Uterus (tissue), 4 donors: ENCODE data around the gene FILIP1L. TPM values are rescaled to one million over a fixed set of nuclear protein-coding genes. Genes with fewer than 3 reads are reported as not detected.

ENCODE experiments used
- DNase-seq, 2 donors: peaks; one replicate each; pipeline ENCODE4 v3.0.0-alpha.2; 2019 to 2020
- H3K27ac ChIP-seq, 2 donors: fragments of 200-600 bp; sonication (generic); 1 replicate in 1 of 2; 2 replicates in 1 of 2; pipeline ENCODE4 v1.5.1; 2016 to 2018
- H3K27me3 ChIP-seq, 2 donors: fragments of 200-600 bp; sonication (generic); one replicate each; pipeline ENCODE4 v1.5.1; 2018 to 2019; ENCODE audit warnings: control low read depth in 1 of 2
- H3K36me3 ChIP-seq, 2 donors: fragments of 200-600 bp; sonication (generic); one replicate each; pipeline ENCODE4 v1.5.1; 2019; ENCODE audit warnings: control low read depth in 1 of 2
- H3K4me1 ChIP-seq, 2 donors: fragments of 200-600 bp; sonication (generic); one replicate each; pipeline ENCODE4 v1.5.1; 2018 to 2019; ENCODE audit warnings: control low read depth in 1 of 2
- H3K4me3 ChIP-seq, 2 donors: fragments of 200-600 bp; sonication (generic); 1 replicate in 1 of 2; 2 replicates in 1 of 2; pipeline ENCODE4 v1.5.1; 2018 to 2019; ENCODE audit warnings: mild to moderate bottlenecking in 1 of 2
- H3K9me3 ChIP-seq, 2 donors: fragments of 200-600 bp; sonication (generic); one replicate each; pipeline ENCODE4 v1.5.1; 2019; ENCODE audit warnings: control low read depth in 1 of 2
- POLR2A ChIP-seq, 2 donors: fragments of 450-650 bp; IDR thresholded peaks; one replicate each; pipeline ENCODE4 v1.6.1; 2016; ENCODE audit warnings: antibody characterized with exemption in 2 of 2, mild to moderate bottlenecking in 1 of 2, moderate library complexity in 1 of 2
- intact Hi-C: fragments of 100-400 bp; cut with DNase I; formaldehyde crosslinking; loops from one replicate; pipeline ENCODE4 v1.15.1; 2023; ENCODE audit warnings: low total_unique reads
- total RNA-seq, 4 donors: library from RNA; depleted of rRNA in 3 of 4; stranded (reverse); fragments of >200 nt in 3 of 4; gene quantifications; one replicate each; pipeline versions ENCODE4 v1.1.0 to v1.2.4, GENCODE V29; 2014 to 2023
- TF ChIP-seq, protein P1 (sequence below), 4 experiments: fragments of 200-600 bp in 2 of 4; fragments of 450-650 bp in 2 of 4; sonication (generic) in 2 of 4; IDR thresholded peaks; one replicate each; pipeline ENCODE4 v1.5.1; 2016 to 2019; ENCODE audit warnings: antibody characterized with exemption in 4 of 4, mild to moderate bottlenecking in 2 of 4, moderate library complexity in 1 of 4
- donor health status: DM: yes; HTN: yes; CAD: no.

FILIP1L gene
- total RNA-seq, 4 donors from 2014 or later, result 48.5 to 99.1 (median 66.3) TPM

DNA sequence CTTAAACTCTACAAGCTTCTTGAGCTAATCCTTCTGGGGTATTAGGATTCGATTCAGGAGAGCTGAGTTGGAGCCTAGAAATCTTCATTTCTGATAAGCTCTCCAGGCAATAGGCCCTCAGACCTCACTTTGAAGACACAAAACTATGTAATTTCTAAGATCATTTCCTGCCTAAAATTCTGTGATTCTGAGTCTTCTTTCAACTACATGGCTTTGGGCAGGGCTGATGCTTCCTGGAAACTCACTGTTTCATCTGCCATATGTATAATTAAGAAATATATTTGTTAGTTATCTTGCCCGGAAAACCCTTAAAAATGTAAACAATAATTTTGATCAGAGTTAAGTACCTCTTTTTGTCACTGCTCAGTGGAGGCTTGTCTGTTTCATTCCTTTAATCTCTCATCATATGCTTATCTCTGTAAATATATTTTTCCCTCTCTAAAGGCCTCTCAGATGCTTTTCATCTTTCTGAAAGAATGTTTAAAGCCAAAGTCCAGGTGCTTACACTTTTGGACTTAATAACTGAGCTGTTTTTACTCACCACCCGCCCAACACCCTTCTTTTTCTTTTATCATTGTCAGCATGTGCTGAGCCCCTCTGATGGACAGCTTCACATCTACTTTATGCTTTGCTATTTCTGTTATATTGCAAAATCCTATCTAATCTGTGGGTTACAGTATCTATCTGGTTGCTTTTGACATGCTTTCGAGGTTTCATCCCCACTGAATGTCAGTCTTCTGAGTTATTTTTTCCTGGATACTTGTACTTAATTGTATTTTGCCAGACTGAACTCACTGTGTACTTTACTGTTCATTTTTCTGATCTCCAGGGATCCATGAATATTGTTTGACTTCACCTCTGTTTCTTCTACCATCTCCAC, 38.2 kb downstream of the FILIP1L start:
- Histone ChIP-seq H3K4me1 (no peaks in the 10 kb centered on the region), H3K36me3 (no peaks in the 10 kb centered on the region), H3K27me3 (no peaks in the 10 kb centered on the region), H3K4me3 (no peak overlapping the region), H3K27ac (peak overlapping the region; percentile 73 to 88), H3K9me3 (no peaks in the 10 kb centered on the region)
- no peak for DNase-seq
- intact Hi-C loops, result no loop called here
- TF ChIP-seq, protein P1, sequence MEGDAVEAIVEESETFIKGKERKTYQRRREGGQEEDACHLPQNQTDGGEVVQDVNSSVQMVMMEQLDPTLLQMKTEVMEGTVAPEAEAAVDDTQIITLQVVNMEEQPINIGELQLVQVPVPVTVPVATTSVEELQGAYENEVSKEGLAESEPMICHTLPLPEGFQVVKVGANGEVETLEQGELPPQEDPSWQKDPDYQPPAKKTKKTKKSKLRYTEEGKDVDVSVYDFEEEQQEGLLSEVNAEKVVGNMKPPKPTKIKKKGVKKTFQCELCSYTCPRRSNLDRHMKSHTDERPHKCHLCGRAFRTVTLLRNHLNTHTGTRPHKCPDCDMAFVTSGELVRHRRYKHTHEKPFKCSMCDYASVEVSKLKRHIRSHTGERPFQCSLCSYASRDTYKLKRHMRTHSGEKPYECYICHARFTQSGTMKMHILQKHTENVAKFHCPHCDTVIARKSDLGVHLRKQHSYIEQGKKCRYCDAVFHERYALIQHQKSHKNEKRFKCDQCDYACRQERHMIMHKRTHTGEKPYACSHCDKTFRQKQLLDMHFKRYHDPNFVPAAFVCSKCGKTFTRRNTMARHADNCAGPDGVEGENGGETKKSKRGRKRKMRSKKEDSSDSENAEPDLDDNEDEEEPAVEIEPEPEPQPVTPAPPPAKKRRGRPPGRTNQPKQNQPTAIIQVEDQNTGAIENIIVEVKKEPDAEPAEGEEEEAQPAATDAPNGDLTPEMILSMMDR (IDR thresholded peaks at IDR 0.05), result no peak
- TF ChIP-seq POLR2A (IDR thresholded peaks at IDR 0.05), result no peak

DNA sequence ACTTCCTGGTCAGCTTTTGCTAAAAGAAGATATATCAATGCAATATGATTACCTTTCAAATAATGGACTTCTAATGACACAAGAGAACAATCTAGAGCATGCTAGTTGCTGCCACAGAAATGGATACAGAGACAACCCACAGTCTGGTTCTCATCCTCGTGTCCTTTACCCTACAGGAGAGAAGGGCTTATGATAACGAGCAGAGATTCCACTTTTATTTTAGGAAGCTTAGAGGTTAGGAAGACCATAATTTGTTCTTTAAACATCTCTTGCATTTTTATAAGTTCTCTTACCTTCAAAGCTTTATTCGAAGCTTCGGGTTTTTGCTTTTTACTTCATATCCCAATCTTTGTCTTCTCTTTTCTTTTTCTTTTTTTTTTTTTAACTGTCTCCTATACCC, 39.1 kb downstream of the FILIP1L start:
- Histone ChIP-seq H3K4me3 (no peak overlapping the region), H3K9me3 (no peaks in the 10 kb centered on the region), H3K27me3 (no peaks in the 10 kb centered on the region), H3K4me1 (no peaks in the 10 kb centered on the region), H3K36me3 (no peaks in the 10 kb centered on the region), H3K27ac (peak overlapping the region; percentile 73 to 88)
- intact Hi-C loops, result no loop called here
- DNase-seq, result no peak
- no peak for TF ChIP-seq POLR2A (IDR thresholded peaks at IDR 0.05)
- TF ChIP-seq, protein P1 (IDR thresholded peaks at IDR 0.05), result no peak

DNA sequence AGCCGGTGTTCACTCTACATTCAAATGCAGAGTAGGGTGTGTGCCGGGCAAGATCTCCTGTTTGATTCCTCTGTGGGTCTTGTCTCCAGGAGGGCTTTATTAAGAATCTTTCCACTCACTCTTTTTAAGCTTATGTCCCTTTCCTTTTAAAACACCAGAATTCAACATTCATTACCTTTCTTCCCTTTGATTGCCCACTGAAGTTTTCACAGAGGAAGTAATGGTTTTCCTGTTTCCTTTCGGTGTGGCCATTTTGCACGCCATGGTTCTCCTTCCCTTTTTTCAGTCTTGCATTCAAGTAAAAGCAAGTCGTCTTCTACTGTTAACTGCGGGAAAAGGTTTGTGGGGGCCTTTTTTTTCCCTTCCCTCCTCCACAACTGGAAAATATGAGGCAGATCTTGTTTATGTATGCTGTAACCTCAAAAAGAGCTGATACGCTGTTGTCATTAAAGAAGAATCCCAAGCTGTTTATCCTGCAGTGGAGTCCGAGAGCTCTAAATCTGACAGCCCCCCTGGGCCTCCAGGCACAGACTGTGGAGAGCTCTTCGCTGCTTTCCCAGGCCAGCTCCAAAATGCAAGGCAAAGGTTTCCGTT, 40.5 kb downstream of the FILIP1L start:
- no peaks in the 10 kb centered on the region for H3K36me3 ChIP-seq
- H3K4me3 ChIP-seq, result peak overlapping the region in 1 of 2 donors; percentile 5
- no peaks in the 10 kb centered on the region for H3K27me3 ChIP-seq
- TF ChIP-seq, protein P1 (IDR thresholded peaks at IDR 0.05), result no peak
- peak in 1 of 2 donors; percentile 19 for TF ChIP-seq POLR2A (IDR thresholded peaks at IDR 0.05)
- H3K4me1 ChIP-seq, result peaks cover 0 to 4% of the 10 kb centered on the region in 2 donors
- no peaks in the 10 kb centered on the region for H3K9me3 ChIP-seq
- peak; percentile 56 to 59 for DNase-seq
- peak overlapping the region; percentile 73 to 88 for H3K27ac ChIP-seq
- intact Hi-C loops, result no loop called here

DNA sequence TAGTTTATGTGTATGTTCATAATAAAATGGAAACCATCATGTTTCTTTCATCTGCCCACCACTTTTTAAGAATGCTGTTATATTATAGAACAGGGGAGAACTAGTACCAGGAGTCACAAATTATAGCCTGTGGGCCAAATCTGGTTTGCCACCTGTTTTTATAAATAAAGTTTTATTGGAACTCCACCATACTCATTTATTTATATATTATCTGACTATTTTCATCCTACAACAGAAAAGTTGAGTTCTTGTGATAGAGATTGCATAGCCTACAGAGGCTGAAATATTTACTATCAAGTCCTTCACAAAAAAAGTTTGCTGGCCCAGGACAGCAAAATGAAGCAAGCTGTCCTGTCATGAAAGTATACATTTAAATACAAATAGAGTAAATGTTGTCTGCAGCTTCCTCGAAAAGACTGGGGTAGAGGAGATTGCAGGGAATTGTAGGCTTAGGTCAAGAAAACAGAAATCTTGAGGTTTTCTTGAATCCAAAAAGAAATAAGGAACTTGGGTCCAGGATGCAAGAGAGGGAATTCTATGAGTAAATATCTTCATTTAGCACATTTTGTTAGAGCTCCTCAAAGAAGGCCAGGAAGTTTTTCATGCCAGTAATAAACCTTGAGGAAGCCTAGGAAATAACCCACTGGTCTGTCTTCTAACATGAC, 41.1 kb downstream of the FILIP1L start:
- H3K36me3 ChIP-seq, result no peaks in the 10 kb centered on the region
- intact Hi-C loops, result no loop called here
- DNase-seq, result no peak
- no peak overlapping the region for H3K4me3 ChIP-seq
- no peaks in the 10 kb centered on the region for H3K9me3 ChIP-seq
- peak overlapping the region; percentile 73 to 88 for H3K27ac ChIP-seq
- peaks cover 0 to 4% of the 10 kb centered on the region in 2 donors for H3K4me1 ChIP-seq
- TF ChIP-seq, protein P1 (IDR thresholded peaks at IDR 0.05), result no peak
- no peaks in the 10 kb centered on the region for H3K27me3 ChIP-seq
